GM19351 (cell line): ENCODE measurements around the gene CFAP161.

Experiments
- ATAC-seq: cut with Tn5 transposase; IDR thresholded peaks from one replicate; pipeline ENCODE4 v1.9.1; 2021; ENCODE audit warnings: mild to moderate bottlenecking, moderate library complexity; ENCODE audit not compliant: unreplicated experiment

CFAP161 gene

DNA sequence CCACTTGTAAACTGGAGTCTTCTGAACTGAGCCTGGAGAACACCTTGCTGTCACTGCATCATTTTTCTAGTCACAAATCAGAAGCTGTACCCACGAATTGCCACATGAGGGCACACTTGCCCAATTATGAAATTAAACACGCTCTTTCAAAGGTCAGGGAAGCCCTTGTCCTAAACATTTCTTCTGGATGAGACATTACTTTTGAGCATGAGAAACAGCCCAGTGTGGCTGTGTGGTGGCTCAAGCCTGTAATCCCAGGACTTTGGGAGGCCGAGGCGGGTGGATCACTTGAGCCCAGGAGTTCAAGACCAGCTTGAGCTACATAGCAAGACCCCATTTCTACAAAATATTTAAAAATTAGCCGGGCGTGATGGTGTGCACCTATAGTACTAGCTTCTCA, 27.5 kb upstream of the CFAP161 start:
- no peak for ATAC-seq

DNA sequence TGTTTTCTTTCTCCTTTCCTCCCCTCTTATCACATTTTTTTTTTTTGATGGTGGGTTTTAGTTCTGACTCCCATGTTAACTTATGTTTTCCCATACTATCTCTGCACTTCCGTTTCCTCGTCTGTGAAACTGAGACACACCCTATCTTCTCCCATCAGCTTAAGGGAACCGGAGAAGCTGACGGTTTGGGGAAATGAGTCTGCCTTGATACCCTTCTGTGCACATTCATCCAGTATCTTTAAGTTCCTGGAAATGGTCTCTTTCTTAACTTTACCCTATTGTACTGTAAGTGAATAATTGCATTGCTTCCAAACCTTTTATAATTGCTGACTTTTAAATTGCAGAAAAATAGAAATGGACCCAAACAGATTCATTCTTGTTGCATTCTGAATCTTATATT, 26.2 kb upstream of the CFAP161 start:
- no peak for ATAC-seq

DNA sequence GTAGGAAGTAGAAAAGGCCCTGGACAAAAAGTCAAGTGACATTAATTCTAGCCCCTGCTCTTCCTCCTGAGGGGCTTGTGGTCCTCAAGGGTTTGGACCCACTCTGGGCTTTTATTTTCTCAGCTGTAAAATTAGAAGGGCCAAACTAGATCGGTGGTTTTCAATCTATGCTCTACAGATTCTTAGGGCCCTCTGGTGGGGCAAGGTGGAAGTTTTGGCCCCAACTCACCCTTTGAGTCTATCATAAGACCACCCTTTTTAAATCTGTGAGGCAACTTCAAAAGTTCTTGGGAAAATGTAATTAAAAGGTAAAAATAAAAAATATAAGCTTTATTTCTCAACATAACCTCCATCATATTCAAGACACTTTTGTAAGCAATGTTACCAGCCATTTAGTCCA, 25.6 kb upstream of the CFAP161 start:
- no peak for ATAC-seq

DNA sequence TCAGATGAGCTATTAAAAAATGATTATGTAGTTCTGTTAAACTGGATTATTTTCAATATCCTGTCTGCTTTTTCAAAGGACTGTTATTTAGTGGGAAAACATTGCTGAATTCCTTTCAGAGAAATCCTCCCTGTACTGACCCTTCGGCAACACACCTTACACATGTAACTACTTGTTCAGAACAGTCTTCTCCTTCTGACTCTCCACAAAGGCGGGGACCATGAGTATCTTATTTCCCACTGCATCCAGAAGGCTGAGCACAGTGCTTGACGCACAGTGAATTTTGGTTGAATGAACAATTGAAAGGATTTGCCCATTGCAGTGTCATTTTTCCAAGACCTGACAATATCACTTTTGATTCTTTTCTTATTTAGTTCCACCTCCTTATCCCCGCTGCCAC, 23.1 kb upstream of the CFAP161 start:
- ATAC-seq = no peak

DNA sequence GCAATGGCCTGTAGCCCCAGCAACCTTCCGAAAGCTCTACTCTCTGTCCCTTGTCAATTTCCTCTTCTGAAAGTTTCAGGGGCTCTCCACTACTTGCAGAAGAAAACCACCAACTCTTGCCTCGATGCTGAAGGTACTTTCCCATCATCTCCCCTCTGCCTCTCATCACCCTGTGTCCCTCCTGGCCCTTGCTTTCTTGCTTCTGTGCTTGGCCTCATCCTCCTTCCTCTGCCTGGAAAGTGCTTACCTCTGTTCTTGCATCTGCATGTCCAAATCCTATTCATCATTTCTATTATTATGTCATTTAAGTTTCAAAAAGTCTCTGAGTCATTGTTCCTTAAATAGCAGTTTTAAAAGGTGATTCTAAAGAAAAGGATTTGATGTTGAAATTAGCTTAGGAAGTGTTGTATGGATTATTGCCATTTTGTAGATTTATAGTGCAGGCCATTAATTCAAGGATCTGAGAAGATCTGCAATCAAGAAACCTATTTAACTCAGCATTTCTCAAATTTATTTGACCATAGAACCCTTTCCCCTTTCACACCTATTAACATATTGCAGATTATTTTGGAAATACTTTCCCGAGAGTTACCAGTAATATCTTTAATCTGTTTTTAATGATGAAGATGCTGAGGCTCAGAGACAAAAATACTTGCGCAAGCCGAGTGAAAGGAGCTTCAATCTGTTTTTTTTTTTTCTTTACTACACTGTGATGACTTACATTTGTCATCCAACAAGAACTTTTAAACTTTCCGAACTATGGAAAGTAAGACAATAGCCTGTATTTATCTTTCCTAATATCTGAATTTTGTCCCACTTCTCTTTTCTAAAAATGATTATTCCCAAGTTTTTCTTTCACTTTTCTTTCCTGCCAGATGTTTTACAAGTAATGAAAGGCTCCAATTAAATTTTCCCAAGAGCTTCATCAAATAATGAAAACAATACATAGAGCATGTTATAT, 22.3 kb upstream of the CFAP161 start:
- ATAC-seq = peak; percentile 95

DNA sequence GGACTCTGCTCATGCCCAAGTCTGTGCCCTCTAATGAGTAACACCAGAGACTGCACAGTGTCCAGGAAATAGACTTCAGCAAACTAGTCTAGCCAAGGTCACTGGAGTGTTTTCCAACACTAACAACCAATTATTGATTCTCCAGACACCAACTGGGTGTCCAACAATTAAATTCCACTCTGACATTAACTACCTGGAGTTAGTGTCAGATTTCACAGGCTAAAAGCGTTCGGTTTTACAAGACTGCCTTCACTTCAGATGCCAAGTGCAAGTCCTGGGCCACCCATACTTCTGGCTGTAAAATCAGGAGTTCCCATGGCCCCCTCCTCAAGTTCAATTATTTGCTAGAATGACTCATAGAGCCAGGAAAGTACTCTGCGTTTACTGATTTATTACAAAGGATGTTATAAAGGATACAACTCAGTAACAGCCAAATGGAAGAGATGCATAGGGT, 20.8 kb upstream of the CFAP161 start:
- no peak for ATAC-seq

DNA sequence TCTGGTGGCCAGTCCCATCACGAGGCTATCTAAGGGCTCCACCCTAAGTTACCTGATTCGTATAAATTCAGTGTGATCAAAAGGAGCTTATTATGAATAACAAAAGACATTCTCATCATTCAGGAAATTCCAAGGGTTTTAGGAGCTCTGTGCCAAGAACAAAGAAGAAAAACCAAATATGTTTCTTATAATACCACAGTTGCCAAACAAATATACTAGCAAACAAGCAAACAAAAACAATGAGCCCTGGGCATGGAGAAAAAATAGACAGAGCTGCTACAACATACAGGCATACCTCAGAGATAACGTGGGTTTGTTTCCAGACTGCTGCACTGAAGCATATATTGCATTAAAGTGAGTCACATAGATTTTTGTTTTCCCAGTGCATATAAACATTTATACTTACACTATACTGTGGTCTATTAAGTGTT, 20.2 kb upstream of the CFAP161 start:
- ATAC-seq = no peak

DNA sequence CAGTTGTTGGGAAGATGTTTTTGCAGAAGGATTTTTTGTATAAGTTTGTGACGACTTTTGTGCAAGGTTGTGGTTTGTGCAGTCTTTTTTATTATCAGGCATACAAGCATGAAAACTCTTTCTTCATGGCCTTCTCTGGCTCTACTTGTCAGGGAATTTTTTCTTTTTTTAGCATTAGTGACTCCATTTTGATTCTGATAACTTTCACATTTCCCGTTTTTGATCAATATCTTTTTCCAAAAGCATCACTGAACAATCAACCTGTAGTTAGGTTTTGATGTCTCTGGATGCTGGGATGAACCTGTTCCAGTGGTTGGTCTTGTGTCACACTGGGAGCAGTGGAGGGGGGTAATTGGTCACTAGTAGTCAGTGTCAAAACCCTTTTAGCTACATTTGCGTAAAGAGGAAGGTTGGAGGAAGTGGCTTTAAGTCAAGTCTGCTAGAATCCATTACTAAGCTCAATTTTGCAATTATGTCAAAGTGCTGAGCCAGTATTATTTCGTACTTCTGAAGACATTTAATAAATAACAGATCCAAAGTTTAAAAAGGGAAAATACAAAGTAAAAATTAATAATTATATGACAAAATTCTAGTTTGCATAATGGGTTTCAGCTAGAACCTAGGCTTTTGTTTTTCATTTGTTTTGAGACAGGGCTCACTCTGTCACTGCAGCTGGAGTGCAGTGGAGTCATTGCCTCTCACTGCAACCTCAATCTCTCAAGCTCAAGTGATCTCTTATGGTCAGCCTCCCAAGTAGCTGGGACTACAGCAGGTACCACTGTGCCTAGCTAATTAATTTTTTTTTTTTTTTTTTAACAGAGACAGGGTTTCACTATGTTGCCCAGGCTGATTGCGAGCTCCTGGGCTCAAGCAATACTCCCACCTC, 18.8 kb upstream of the CFAP161 start:
- ATAC-seq = no peak

DNA sequence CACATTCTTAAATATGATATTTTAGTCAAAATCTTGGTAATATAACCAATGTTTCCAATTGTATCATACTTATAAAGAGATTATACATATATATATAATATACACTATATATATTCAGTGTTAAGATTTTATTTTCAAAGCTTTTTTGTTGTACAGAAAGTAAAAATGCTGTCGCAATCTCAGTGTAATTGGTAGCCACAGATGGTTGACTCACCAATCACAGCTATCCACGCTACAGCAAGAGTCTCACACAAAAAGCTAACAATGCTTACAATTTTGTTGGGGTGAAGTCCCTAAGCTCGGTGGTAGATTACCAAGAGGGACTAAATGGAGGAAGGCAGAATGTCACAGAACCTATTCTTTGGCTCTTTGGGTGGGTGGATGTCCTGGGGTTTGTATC, 16.9 kb upstream of the CFAP161 start:
- no peak for ATAC-seq

DNA sequence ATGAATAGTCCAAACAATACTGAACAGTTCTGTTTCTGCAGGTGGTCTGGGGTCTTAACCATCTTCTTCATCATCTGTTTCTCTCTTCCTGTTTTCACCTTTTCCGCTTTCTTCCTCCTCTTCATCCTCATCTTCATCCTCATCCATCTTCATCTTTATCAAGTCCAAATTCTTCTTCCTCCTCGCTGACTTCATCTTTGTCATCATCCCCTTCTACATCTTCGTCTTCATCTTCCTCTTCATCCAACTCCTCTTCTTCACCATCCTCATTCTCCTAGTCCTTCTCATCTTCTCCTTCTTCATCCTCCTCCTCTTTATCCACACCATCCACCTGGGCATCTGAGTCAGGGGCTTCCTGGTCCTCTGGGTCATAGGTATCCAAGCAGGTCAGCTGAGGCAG, 16.5 kb upstream of the CFAP161 start:
- ATAC-seq = no peak

DNA sequence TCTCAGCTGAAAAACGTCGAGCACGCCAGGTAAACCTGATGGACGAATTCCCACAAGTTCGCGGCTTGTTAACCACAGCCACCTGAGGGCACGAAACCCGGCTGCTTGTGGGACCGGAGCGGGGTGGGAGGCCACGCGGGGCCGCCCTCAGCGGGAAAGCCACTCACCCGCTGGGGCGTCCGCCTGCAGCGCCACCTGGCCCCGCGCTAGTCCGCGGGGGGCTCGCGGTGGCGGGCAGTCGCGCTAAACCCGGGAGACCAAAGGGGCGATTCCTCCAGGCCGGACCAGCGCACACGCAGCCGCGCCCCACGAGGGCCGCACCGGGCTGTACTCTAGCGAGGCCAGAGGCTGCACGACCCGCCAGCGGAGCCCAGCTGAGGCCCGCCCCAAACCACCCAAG, 15.7 kb upstream of the CFAP161 start:
- no peak for ATAC-seq

DNA sequence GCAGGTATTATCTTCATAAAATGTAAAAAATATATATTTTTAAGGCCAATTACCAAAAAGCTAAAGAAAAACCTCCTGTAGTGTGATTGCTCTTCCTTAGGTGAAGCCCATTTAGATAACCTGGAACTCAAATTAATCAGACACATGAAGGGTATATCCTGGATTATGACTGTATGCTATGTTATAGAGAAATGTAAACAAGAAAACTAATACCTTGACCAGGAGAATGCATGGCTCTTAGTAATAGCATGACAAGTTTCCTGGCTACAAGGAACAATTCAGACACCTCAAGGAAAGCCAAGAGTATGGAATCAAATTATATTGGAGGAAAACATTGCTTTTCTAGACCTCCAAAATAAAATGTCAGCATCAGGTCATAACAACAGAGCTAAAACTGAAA, 14.0 kb upstream of the CFAP161 start:
- no peak for ATAC-seq

DNA sequence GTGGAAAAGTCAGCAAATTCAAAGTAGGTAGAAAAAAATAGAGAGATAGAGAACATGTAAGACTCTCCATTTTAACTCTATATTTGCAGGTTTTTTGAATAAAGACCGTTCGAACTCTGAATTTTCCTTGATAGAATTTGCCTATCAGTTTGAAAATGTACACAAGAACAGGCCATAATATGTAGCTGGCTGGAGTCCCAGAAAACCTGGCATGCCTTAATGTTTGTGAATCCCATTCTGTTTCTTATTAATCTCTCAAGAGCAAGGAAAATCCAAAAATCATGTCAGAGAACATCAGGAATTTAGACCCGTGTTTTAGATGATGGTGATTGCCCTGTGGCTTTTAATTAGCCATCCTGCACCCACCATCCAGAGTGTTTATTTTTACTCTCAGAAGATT, 7.2 kb upstream of the CFAP161 start:
- no peak for ATAC-seq

DNA sequence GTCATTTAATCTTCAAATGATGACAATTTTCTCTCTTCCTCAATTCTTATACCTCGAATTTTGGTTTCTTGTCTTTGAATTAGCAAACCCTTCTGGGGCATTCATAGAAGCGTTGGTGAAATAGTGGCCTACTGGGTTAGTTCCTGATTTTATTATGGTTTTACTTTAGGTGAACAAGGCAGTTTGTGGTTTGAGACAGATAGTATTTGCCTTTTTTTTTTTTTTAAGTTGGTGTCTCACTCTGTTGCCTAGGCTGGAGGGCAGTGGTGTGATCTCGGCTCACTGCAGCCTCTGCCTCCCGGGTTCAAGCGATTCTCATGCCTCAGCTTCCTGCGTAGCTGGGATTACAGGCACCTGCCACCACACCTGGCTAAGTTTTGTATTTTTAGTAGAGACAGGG, 7.4 kb downstream of the CFAP161 start:
- ATAC-seq = peak; percentile 83

DNA sequence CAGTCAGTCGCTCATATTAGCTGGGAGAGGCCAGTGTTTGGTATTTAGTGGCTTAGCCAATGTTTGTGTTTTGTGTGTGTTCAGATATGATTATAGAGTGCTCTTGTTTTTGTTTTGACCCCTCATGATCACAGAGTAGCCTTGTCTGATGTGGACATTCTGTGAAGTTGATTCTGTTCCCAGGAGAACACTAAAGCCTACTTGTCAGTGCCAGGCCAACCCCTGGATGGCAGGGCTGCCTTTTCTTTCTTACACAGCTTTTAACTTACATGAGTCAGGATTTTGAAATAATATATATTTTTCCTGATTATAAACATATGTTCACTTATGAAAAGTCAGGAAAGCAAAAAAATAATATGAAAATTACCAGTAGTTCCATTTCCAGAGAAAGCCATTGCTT, 11.9 kb downstream of the CFAP161 start:
- no peak for ATAC-seq

DNA sequence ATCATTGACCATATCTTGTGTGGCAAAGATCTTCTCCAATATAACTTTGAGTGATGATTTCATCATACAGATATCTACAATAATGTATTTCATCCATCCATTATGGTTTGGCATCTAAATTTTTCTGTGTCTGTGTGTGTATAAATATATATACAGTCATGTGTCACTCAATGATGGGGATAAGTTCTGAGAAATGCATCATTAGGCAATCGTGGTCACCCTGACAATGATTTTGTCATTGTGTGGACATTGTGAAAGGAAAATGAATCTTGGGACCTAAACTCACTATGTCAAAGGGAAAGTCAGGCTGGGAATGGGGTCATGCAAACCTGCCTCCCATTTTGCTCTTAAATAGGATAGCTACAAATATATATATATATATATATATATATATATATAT, 12.4 kb downstream of the CFAP161 start:
- no peak for ATAC-seq

DNA sequence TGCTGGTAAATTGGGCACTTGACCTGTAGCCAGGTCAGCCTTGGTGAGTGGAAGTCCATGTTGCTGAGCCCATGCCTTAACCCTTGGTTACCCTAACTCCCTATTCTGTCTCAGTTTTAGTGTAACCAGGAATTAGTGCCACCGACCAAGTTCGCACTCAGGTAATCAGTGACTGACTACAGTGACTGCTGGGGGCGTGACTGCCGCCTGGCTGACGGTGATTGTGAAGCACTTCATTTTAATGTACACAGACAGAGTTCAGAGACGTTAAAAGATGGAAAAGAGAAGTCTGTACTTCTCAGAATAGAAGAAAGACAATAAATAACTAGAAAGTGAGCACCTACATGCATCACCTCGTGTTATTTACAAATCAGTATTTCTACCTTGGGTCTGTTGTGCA, 17.3 kb downstream of the CFAP161 start:
- no peak for ATAC-seq

DNA sequence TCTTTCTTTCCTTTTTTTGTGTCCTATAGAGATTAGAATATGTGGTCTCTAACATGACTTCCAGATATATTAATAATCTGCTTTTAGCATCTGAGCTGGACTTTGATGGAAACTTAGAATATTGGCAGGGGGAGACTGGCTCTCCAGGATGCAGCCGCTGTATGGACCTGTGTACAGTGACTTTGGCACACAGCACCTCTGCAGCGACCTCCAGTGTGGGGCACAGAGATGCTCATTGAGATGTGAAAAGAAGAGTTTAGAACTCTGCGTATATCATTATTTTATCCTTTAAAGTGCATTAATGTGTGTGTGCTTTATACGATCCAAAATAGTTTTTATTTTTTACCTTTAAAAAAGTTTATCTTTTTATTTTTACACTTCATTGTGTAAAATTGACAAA, 18.3 kb downstream of the CFAP161 start:
- no peak for ATAC-seq

DNA sequence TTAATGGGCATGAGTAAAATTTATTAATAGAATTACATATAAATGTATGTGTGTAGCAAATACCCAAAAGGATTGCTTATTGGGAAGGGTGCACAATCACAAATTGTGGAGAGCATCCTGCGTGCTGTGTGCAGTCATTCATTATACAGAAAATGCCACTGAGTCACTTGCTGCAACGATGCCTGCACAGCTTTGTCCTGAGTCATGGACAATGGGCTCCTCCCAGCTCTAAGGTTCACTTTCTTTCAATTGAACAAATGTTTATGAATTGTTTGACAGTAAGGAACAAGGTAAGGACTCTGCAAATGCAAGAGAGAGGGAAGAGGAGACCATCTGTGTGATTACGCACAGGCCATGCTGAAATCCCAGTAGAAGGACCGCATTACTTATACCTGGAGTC, 18.7 kb downstream of the CFAP161 start:
- ATAC-seq = no peak

DNA sequence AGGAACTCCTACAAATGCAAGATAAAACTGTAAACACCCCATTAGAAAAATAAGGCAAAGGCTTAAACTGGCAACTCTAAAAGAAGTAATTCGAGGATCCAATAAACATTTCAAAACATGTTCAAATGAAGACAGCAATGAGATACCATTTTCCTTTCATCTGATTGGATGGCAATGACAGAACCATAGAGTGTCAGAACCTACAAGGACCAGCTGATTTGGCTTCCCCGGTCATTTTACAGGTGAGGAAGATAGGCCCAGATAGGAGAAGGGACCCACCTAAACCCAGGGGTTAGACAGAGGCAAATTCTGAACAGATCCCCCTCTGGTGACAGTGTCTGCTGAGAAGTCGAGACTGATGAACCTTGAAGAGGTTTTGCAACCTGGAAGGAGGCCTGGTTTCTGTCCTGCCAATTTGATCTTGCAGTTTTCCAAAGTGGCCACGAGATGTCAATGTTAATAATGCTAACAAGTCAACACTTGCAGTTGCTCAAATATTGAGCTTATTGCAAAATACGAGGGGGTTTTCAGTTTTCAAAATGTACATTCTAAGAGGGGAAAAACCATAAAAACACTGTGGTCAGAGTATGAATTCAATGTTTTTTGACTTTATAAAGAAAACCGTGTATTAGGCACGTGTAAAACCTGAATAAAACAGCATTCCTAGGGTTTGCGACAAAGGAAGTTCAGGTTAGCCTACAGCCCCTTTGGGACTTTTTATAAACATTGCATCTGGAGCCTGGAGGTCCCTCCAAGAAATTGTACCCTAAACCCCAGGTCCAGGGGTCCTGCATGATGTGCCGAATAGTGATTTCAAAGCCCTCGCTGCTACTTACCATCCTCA, 21.5 kb downstream of the CFAP161 start:
- ATAC-seq = peak; percentile 68

DNA sequence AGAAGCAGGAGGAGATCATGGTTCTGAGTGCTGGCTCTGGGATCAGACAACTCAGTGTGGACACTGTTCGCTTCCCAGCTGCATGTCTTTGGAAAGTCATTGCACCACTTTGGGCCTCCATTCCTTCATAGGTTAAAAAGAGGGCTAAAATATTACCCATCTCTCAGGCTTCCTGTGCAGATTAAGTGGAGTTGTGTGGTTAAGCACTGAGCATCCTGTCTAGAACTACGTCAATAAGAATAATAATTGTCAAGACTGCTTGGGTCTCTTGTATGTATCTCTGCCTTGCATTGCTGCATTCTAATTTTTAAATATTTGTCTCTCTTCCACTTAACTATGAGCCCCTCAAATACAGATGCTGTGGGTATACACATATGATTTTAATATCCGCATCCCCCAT, 22.3 kb downstream of the CFAP161 start:
- no peak for ATAC-seq
